CD4-positive, alpha-beta T cell treated with Interleukin-21 for 1 hour (primary cell): ENCODE measurements around the gene NACC2.

ENCODE experiments used
- DNase-seq: peaks from one replicate; pipeline ENCODE4 v3.0.0-alpha.2; 2020

NACC2 gene

DNA sequence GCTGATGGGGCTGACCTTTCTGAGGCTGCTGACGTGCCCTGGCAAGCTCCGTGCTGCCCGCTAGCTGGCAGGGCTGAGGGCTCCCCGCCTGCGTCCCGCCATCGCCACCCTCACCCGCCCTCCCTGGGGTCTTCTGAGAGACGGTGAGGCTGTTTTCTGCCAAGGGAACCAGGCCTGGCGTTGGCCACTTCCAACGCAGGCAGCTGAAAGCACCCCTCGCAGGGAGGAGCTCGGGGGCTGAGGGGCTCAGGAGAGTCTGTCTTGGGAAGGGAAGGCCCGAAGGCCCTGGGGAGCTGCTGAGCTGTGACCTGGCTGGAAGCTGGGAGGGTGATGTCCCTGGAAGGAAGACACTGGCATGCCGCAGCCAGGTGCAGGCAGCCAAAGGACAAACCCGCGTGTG lies 33.3 kb upstream of the NACC2 start:
- DNase-seq, result no peak

DNA sequence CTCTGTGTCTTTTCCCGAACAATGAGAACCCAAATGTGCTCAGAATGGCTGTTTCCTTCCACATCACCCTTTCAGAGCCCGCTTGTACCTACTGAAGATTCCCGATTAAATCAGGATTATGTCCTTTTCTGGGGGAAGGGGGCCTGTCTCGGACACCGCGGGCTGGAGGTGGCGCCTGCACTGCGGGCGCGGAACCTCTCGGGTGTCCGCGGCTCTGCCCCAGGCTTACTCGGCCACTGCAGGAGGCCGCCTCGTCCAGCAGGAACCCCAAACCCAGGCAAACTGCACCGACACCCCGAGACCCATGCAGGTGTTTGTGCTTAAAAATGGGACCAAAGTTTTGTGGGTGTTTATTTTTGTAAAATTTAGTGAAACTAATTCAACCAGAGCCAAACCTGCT lies 32.2 kb upstream of the NACC2 start:
- DNase-seq, result no peak

- no peak for DNase-seq
Observed at GRCh38 chr9:136124976-136125692, 30.0 kb upstream of the NACC2 start.

DNA sequence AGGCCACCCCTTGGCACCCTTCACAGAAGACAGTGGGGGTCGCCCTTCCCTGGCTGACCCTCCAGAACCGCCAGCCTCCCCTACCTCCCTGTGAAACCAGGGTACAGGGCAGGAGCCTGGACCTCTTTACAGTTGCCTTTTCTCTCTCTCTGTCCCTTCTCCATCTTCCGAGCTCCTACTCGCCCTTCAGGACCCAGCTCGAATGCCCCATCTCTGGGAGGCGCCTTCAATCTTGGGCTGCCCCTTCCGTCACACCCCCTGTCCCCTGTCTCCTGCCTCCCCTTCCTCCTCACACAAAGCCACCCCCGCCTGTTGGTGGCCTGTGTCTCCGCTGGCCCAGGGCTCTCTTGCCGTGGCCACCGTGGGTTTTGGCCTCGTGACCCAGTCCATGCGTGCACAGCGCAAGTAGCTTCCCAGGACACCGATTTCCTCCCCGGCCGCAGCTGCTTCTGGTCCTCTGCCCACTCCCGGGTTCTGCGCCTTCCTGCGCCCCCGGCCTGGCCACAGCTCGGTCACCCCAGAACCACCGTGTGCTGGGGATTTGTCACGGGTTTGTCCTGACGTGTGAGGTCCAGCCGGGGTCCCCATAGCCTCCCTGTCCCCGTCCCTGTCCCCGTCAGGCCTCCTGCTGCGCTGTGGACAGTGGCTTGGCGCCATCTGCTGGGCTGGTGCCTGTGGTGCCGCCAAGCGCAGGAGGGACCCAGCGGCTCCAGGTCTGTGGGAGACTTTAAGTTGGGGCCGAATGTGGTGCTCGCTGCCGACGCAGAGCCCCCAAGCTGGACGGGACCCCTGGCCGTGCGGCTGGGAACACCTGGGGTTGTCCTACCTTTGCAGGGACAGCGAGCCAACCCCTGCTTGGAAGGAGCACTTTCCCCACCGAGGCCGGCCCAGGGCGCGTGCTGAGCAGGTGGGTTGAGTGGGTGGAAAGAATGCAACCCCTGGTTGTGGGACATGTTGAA lies 27.6 kb upstream of the NACC2 start:
- DNase-seq, result peak; percentile 78

DNA sequence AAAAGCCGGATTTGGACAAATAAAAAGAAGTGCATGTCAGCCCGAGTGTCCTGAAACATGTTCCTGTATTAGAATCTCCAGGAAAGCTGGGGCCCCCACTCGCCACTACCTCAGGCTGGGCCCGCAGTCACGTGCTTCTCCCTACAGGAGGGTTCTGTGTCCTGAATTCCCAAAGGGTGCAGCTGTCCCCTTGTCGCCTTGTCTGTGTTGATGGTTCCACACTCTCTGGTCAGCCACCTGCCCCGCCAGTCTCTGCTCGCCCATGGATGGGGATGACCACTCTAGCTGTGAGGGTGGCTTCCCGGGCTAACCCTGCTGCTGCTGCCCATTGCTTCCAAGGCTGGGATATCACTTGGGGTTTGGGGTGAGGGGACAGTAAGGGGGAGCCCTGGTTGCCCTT lies 26.7 kb upstream of the NACC2 start:
- DNase-seq, result no peak

DNA sequence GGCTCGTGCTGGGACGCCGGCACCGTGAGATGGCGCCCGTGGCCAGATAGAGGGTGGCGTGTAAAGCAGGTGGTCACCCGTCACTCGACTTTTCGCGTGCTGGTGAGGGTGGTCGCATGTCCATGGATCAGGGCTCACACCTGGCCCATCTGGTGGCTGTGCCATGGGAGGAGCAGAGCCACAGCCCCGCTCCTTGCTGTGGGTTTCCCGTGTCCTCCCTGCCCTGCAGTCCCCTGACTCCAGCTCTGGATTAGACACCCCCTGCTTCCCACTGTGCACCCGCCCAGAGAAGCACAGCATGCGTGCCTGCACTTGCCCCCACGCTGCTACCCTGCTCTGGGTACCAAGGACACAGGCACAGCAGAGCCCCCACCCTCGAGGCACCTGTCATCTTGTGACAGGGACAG lies 25.4 kb upstream of the NACC2 start:
- no peak for DNase-seq

GRCh38 chr9:136119883-136120393 lies 24.8 kb upstream of the NACC2 start:
- DNase-seq, result no peak

DNA sequence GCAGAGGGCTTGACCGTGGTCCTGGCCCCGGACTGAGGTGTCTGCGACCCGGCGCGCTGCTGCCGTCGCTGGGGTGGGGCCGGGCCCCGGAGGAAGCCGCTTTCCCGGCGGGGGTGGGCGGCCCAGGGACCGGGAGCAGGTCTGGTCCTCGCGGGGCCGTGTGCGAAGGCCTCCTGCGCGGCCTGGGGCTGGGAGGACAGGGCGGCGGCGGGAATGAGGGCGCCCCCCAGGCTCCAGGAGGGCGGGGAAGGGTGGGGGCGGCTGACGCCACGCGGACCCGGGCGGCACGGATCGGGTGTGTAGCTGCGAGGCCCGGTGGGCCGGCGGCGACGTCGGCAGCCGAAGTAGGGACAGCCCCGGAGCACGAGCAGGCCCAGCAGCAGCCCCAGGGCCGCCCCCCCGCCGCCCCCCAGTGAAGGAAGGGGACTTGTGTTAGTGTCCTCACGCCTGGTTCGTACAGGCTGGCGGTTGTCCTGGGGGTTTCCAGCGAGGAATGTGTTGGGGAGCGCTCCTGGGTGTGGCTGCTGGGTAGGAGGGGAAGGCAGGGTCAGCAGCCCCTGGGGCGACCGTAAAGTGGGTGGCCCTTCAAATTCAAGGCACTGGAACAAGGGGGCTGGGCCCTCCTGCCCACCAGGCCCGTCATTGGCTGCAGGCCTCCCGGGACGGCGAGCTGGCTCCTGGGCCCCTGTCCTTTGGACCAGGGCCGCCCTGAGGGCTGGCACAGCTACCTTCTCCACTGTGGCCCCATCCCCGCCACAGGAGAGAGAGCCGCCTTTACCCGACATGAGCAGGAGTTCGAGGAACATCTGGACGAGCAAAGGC lies 24.2 kb upstream of the NACC2 start:
- DNase-seq, result peak; percentile 36

DNA sequence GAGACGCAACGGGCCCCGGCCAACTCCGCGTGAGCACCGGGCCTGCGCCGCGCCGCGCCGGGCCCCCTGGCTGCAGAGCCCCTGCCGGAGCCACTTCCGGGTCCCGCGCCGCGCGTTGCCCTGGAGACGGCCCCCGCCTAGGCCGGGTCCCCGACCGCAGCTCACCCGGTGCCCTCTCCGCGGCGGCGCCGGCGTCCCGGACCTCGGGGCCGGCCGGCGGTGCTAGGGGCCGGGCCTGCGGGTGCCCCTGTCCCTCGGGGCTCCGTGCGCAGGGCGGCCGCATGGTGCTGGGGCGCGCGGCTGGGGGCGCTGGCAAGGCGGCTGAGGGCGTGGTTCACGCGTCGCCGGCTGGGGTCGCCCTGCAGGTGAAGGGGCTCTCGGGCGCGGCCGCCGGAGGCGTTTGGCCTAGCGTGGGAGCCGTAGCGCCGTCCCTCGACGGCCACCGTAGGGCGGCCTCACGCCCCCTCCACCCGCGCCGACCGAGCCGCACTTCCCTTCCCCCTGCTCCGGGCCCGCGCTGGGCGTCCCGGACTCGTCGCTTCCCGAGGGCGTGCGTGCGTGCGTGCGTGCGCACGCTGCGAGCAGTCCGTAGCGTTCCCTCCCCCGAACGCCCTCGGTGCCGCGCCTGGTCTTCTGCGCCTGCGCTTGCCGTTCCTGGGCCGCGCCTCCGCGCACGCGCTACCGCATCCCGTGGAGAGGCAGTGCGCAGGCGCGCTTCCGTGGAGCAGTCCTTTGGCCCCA lies 23.4 kb upstream of the NACC2 start, which contains the start of gene TMEM250:
TMEM250 (minus strand) TSS at position 556 of the 741 bp plus-strand sequence. CDS start 1,975 bp downstream, outside the sequence.
- peak; percentile 96 for DNase-seq

- DNase-seq, result no peak
Observed at GRCh38 chr9:136117916-136118319, 22.8 kb upstream of the NACC2 start.

GRCh38 chr9:136117291-136117915 lies 22.3 kb upstream of the NACC2 start:
- no peak for DNase-seq

DNA sequence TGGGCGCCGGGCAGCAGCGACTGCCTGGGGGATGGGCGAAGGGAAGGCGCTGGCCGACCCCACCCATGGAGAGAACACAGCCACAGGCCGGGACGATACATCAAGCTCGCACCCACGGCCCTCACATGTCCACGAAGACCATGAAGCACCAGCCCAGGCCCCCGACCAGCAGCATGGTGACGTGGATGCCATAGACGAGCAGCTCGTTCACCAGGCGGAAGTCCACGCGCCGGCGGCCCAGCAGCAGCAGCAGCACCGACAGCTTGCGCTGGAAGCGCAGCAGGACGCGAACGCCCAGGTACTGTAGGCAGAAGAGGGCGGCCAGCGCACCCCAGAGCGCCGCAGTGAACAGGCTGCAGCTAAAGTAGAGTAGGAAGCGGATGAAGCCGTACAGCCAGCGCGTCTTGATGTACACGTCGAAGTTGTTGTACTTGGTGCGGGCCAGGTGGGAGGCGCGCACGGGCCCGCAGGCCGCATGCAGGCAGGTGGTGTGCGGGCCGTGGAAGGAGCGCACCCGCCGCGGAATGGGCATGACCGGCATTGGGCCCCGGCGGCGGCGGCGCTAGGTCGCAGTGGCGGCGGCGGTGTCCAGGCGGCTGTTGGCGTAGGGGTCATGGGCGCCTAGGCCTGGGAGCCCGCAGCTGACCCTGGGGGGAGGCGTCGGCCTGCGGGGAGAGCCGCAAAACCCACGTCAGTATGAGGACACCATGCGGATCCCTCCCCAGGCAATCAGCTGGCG lies 21.4 kb upstream of the NACC2 start:
- DNase-seq, result no peak

GRCh38 chr9:136115641-136116359 lies 20.7 kb upstream of the NACC2 start:
- DNase-seq, result no peak

- DNase-seq, result no peak
Observed at GRCh38 chr9:136115206-136115605, 20.1 kb upstream of the NACC2 start.

GRCh38 chr9:136114610-136115009 lies 19.5 kb upstream of the NACC2 start:
- no peak for DNase-seq

DNA sequence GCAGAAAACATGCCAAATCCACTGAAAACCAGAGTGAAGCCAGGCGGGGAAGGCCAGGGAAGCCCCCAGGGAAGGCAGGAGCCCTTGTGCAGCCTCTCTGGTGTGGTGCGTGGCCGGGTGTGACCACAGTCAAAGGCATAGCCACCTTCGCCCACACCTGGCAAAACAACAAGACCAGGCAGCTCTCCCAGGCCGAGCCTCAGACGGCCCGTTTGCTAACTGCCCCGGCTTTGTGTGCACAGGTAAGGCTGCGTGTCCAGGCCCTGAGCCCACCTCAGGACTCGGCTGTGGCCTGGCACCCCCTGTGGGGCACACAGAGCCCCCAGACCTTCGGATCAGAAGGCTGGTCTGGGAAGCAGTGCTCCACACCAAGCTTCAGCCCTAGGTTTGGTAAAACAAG lies 17.5 kb upstream of the NACC2 start:
- DNase-seq, result no peak

DNA sequence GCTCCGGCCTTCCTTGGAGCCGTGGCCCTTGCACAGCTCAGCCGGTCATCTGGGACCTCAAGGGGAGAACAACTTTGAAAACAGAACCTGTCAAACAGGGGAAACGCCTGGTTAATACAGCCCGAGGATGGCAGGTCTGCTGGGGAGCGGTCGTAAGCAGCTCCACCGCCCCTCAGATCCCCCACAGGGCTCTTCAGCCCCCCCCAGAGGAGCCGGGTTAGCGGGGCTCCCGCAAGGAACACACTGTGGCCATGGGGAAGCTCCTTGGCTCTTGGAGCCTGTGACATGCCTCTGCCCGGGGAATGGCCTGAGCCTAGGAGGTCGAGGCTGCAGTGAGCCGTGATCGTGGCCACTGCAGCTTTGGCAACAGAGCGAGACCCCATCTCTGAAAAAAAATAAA lies 16.8 kb upstream of the NACC2 start:
- DNase-seq, result no peak

GRCh38 chr9:136111190-136111589 lies 16.1 kb upstream of the NACC2 start:
- no peak for DNase-seq

- DNase-seq, result peak; percentile 43
Observed at GRCh38 chr9:136110082-136111061, 15.3 kb upstream of the NACC2 start.
